ENCODE data around the gene PLD3. TPM values are rescaled to one million over a fixed set of nuclear protein-coding genes. Genes with fewer than 3 reads are reported as not detected.

The PLD3 gene
- total and polyA plus RNA-seq, 8 donors = 87.5 to 208 (median 108) TPM

- no peaks in the 10 kb centered on the region for H3K9me3 ChIP-seq
- no peaks in the 10 kb centered on the region for H3K27me3 ChIP-seq
- TF ChIP-seq CTCF (IDR thresholded peaks at IDR 0.05) = no peak
- no peak overlapping the region for H3K4me3 ChIP-seq
- no peaks in the 10 kb centered on the region for H3K4me1 ChIP-seq
- no peak for ATAC-seq
- WGBS, 2 donors = 80 to 81% methylated on average over 18 to 21 of the region's 21 CpGs
- H3K36me3 ChIP-seq = no peaks in the 10 kb centered on the region
- no peak overlapping the region for H3K27ac ChIP-seq
- no peak for DNase-seq
- FAIRE-seq = no peak
- intact Hi-C loops (cut with DNase I) = no loop called here
Measured at GRCh38 chr19:40414542-40415535, 66.3 kb downstream of the PLD3 start.

GRCh38 chr19:40415768-40416167 is 67.3 kb downstream of the PLD3 start:
- H3K9me3 ChIP-seq = no peaks in the 10 kb centered on the region
- FAIRE-seq (no peak), ATAC-seq (no peak), DNase-seq (no peak)
- no peaks in the 10 kb centered on the region for H3K27me3 ChIP-seq
- no peak for TF ChIP-seq CTCF (IDR thresholded peaks at IDR 0.05)
- intact Hi-C loops (cut with DNase I) = no loop called here
- H3K4me3 ChIP-seq = no peak overlapping the region
- WGBS, 2 donors = 89 to 100% methylated on average over 2 of the region's 2 CpGs
- H3K36me3 ChIP-seq = no peaks in the 10 kb centered on the region
- no peak overlapping the region for H3K27ac ChIP-seq
- H3K4me1 ChIP-seq = no peaks in the 10 kb centered on the region

GRCh38 chr19:40416918-40417642 is 68.6 kb downstream of the PLD3 start:
- intact Hi-C loops (cut with DNase I) = no loop called here

GRCh38 chr19:40417643-40417981 is 69.1 kb downstream of the PLD3 start:
- DNase-seq (no peak), ATAC-seq (no peak)

More at GRCh38 chr19:40416918-40417642, 68.6 kb downstream of the PLD3 start:
- peaks cover 0 to 7% (median 5%) of the 10 kb centered on the region in 3 donors for H3K4me1 ChIP-seq
- no peaks in the 10 kb centered on the region for H3K36me3 ChIP-seq
- peak overlapping the region in 2 of 4 donors; percentile 30 to 33 for H3K27ac ChIP-seq
- H3K4me3 ChIP-seq = no peak overlapping the region
- WGBS, 2 donors = 64 to 72% methylated on average over 14 to 16 of the region's 16 CpGs
- no peaks in the 10 kb centered on the region for H3K27me3 ChIP-seq
- ATAC-seq (no peak), FAIRE-seq (no peak), DNase-seq (no peak)
- no peak for TF ChIP-seq CTCF (IDR thresholded peaks at IDR 0.05)
- H3K9me3 ChIP-seq = no peaks in the 10 kb centered on the region

More at GRCh38 chr19:40417643-40417981, 69.1 kb downstream of the PLD3 start:
- Histone ChIP-seq H3K27ac (peak overlapping the region in 2 of 4 donors; percentile 30 to 33), H3K4me1 (peaks cover 0 to 9% (median 5%) of the 10 kb centered on the region in 3 donors), H3K4me3 (no peak overlapping the region), H3K27me3 (no peaks in the 10 kb centered on the region), H3K36me3 (no peaks in the 10 kb centered on the region), H3K9me3 (no peaks in the 10 kb centered on the region)
- WGBS, 2 donors = 69 to 72% methylated on average over 4 of the region's 4 CpGs
- TF ChIP-seq CTCF (IDR thresholded peaks at IDR 0.05) = no peak
- FAIRE-seq = no peak
- intact Hi-C loops (cut with DNase I) = no loop called here
